Natural killer cell (primary cell): ENCODE measurements around the gene ZFAND3. TPM values are rescaled to one million over a fixed set of nuclear protein-coding genes. Genes with fewer than 3 reads are reported as not detected.
A peak's percentile ranks its signal among the peaks of the same experiment; 100 is the strongest.

Experiments used
- ATAC-seq, 3 donors: fragments of 150-1000 bp in 2 of 3; fragments of 200-7000 bp in 1 of 3; cut with Tn5 transposase; 1 replicate in 1 of 3; 2 replicates in 2 of 3; pipeline ENCODE4 v1.10.0; 2021; ENCODE audit warnings: mild to moderate bottlenecking in 2 of 3, moderate library complexity in 2 of 3
- DNase-seq, 2 donors: peaks; one replicate each; pipeline versions ENCODE4 v3.0.0 to v3.0.0-alpha.2; 2013 to 2021; ENCODE audit warnings: mixed read lengths in 1 of 2
- H3K27ac ChIP-seq: one replicate; pipeline ENCODE4 v1.5.1; 2013; ENCODE audit warnings: mild to moderate bottlenecking, low read length
- H3K27me3 ChIP-seq: one replicate; pipeline ENCODE4 v1.6.1; 2013; ENCODE audit warnings: low read length; ENCODE audit not compliant: control insufficient read depth, insufficient read depth
- H3K36me3 ChIP-seq: one replicate; pipeline ENCODE4 v1.6.1; 2013; ENCODE audit warnings: low read length; ENCODE audit not compliant: control insufficient read depth, insufficient read depth
- H3K4me1 ChIP-seq: one replicate; pipeline ENCODE4 v1.6.1; 2013; ENCODE audit warnings: low read length; ENCODE audit not compliant: control insufficient read depth, insufficient read depth
- H3K4me3 ChIP-seq: one replicate; pipeline ENCODE4 v1.5.1; 2013; ENCODE audit warnings: low read length
- H3K9me3 ChIP-seq: one replicate; pipeline ENCODE4 v1.6.1; 2013; ENCODE audit warnings: low read length; ENCODE audit not compliant: control insufficient read depth, insufficient read depth
- H3K27ac Mint-ChIP-seq, 2 donors: one replicate each; pipeline ENCODE4 v1.8.0; 2022; ENCODE audit warnings: mild to moderate bottlenecking in 2 of 2, mixed read lengths in 2 of 2, moderate library complexity in 1 of 2
- H3K27me3 Mint-ChIP-seq, 2 donors: one replicate each; pipeline ENCODE4 v1.8.0; 2022; ENCODE audit warnings: low read depth in 2 of 2, mixed read lengths in 2 of 2
- H3K36me3 Mint-ChIP-seq: one replicate; pipeline ENCODE4 v1.8.0; 2022; ENCODE audit warnings: mixed read lengths
- H3K4me1 Mint-ChIP-seq, 2 donors: one replicate each; pipeline ENCODE4 v1.8.0; 2022; ENCODE audit warnings: mixed read lengths in 2 of 2
- H3K4me3 Mint-ChIP-seq: one replicate; pipeline ENCODE4 v1.8.0; 2022; ENCODE audit warnings: mild to moderate bottlenecking, moderate library complexity, mixed read lengths
- H3K9me3 Mint-ChIP-seq, 2 donors: one replicate each; pipeline ENCODE4 v1.8.0; 2022; ENCODE audit warnings: mixed read lengths in 2 of 2
- CTCF ChIP-seq: fragments of 200-600 bp; IDR thresholded peaks from one replicate; pipeline ENCODE4 v1.8.0; 2022; ENCODE audit warnings: antibody characterized with exemption
- WGBS: methylation state at CpG from one replicate; pipeline ENCODE4 v1.1.7; 2013; ENCODE audit warnings: missing lambda C conversion rate; ENCODE audit not compliant: insufficient coverage; 5-methylcytosine and 5-hydroxymethylcytosine counted together
- intact Hi-C: fragments of 100-400 bp; cut with micrococcal nuclease; formaldehyde crosslinking; loops from one replicate; pipeline ENCODE4 v1.14.2; 2022
- total RNA-seq, 4 donors: library from RNA; stranded (reverse); fragments of 120-200 nt in 1 of 4; gene quantifications; one replicate each; pipeline versions ENCODE4 v1.2.3 to v1.2.4, GENCODE V29; 2013 to 2022

ZFAND3 gene
- total RNA-seq, 3 donors from 2014 or later (not counting 1 experiment from before 2014, with no cell fraction given) = 87.7 to 97.4 (median 90.1) TPM

DNA sequence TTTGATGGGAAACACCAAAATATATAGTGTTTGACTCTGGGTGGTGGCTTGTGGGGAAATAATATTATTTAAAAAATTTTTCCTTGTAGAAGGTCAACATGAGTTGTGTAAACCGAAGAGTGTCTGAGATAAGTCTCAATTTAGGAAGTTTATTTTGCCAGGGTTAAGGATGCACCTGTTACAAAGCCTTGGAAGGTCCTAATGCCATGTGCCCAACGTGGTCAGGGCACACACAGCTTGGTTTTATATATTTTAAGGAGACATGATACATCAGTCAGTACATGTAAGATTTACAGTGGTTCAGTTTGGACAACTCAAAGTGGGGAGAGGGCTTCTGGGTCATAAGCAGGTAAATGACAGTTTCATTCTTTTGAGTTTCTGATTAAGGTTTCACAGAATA, 162.1 kb downstream of the ZFAND3 start:
- H3K4me1 ChIP-seq = peaks cover 5% of the 10 kb centered on the region
- no peaks in the 10 kb centered on the region for H3K27me3 ChIP-seq
- Mint-ChIP-seq H3K27ac (no peak overlapping the region), H3K36me3 (no peaks in the 10 kb centered on the region), H3K4me3 (no peak overlapping the region), H3K27me3 (no peaks in the 10 kb centered on the region), H3K4me1 (peaks cover 74 to 76% of the 10 kb centered on the region in 2 donors), H3K9me3 (peaks cover 0 to 2% of the 10 kb centered on the region in 2 donors)
- intact Hi-C loops = loop anchor here (5.0 kb wide), 1 partner anchor 39 kb away; no protein-coding TSS in a partner anchor
- H3K4me3 ChIP-seq = no peak overlapping the region
- H3K27ac ChIP-seq = no peak overlapping the region
- no peaks in the 10 kb centered on the region for H3K36me3 ChIP-seq
- TF ChIP-seq CTCF = no peak
- no peak for DNase-seq
- 59% methylated on average over 2 of the region's 2 CpGs for WGBS
- no peak for ATAC-seq
- H3K9me3 ChIP-seq = no peaks in the 10 kb centered on the region

GRCh38 chr6:37982317-37982716, 162.8 kb downstream of the ZFAND3 start:
- Histone ChIP-seq H3K27me3 (no peaks in the 10 kb centered on the region), H3K27ac (no peak overlapping the region), H3K9me3 (no peaks in the 10 kb centered on the region), H3K4me1 (peaks cover 5% of the 10 kb centered on the region), H3K36me3 (no peaks in the 10 kb centered on the region), H3K4me3 (no peak overlapping the region)
- no peak for ATAC-seq
- no peaks in the 10 kb centered on the region for H3K27me3 Mint-ChIP-seq
- WGBS = no CpG with 5 or more reads among the region's 3 CpGs
- no peak overlapping the region for H3K4me3 Mint-ChIP-seq
- H3K36me3 Mint-ChIP-seq = no peaks in the 10 kb centered on the region
- H3K9me3 Mint-ChIP-seq = peaks cover 0 to 2% of the 10 kb centered on the region in 2 donors
- no peak for DNase-seq
- H3K27ac Mint-ChIP-seq = no peak overlapping the region
- intact Hi-C loops = loop anchor here (5.0 kb wide), 1 partner anchor 40 kb away; no protein-coding TSS in a partner anchor
- peaks cover 80% of the 10 kb centered on the region in 2 donors for H3K4me1 Mint-ChIP-seq
- TF ChIP-seq CTCF = no peak

- H3K36me3 Mint-ChIP-seq = no peaks in the 10 kb centered on the region
- H3K4me3 Mint-ChIP-seq = peak overlapping the region; percentile 19
- ATAC-seq (no peak), DNase-seq (no peak)
- TF ChIP-seq CTCF = no peak
- Histone ChIP-seq H3K9me3 (no peaks in the 10 kb centered on the region), H3K4me3 (no peak overlapping the region), H3K36me3 (no peaks in the 10 kb centered on the region), H3K27ac (no peak overlapping the region), H3K27me3 (no peaks in the 10 kb centered on the region), H3K4me1 (peaks cover 5% of the 10 kb centered on the region)
- WGBS = 83% methylated on average over 2 of the region's 3 CpGs
- no peaks in the 10 kb centered on the region for H3K27me3 Mint-ChIP-seq
- intact Hi-C loops = loop anchor here (5.0 kb wide), 1 partner anchor 42 kb away; no protein-coding TSS in a partner anchor
- H3K9me3 Mint-ChIP-seq = no peaks in the 10 kb centered on the region
- peaks cover 80 to 82% of the 10 kb centered on the region in 2 donors for H3K4me1 Mint-ChIP-seq
- H3K27ac Mint-ChIP-seq = peak overlapping the region in 1 of 2 donors; percentile 20
Observed at GRCh38 chr6:37983720-37984501, 164.4 kb downstream of the ZFAND3 start.
